Astrocyte of the cerebellum (primary cell): Measurements from ENCODE around the gene PADI4.

ENCODE experiments used
- DNase-seq: peaks from one replicate; pipeline ENCODE4 v3.0.0-alpha.2; 2011; ENCODE audit warnings: low read depth
- H3K4me3 ChIP-seq: 2 replicates; pipeline ENCODE4 v1.5.1; 2011; ENCODE audit warnings: mild to moderate bottlenecking, low read depth, low read length, moderate library complexity
- CTCF ChIP-seq: IDR thresholded peaks from 2 replicates; pipeline ENCODE4 v1.5.1; 2012; ENCODE audit warnings: low read length, low read depth, moderate library complexity, mild to moderate bottlenecking; ENCODE audit errors: missing control alignments
- in situ Hi-C: cut with HindIII; loops from 2 replicates; pipeline ENCODE4 v1.10.0; 2017; ENCODE audit warnings: low sequenced_read_pairs

Gene PADI4

GRCh38 chr1:17359031-17359430 lies 51.0 kb downstream of the PADI4 start:
- in situ Hi-C loops = no loop called here
- H3K4me3 ChIP-seq = no peak overlapping the region
- no peak for TF ChIP-seq CTCF
- no peak for DNase-seq

DNA sequence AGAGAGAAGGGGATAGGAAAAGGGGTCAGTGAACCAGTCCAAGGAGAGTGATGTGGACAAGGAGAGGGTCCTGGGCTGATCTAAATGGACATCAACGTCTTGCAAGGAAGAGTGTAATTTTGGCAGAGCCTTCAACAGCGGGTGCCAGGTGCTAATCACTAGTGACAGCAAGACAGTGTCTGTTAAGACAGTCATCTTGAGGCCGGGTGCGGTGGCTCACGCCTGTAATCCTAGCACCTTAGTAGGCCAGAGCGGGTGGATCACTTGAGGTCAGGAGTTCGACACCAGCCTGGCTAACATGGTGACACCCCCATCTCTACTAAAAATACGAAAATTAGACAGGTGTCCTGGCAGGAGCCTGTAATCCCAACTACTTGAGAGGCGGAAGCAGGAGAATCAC lies 51.8 kb downstream of the PADI4 start:
- in situ Hi-C loops = no loop called here
- DNase-seq = no peak
- no peak for TF ChIP-seq CTCF

DNA sequence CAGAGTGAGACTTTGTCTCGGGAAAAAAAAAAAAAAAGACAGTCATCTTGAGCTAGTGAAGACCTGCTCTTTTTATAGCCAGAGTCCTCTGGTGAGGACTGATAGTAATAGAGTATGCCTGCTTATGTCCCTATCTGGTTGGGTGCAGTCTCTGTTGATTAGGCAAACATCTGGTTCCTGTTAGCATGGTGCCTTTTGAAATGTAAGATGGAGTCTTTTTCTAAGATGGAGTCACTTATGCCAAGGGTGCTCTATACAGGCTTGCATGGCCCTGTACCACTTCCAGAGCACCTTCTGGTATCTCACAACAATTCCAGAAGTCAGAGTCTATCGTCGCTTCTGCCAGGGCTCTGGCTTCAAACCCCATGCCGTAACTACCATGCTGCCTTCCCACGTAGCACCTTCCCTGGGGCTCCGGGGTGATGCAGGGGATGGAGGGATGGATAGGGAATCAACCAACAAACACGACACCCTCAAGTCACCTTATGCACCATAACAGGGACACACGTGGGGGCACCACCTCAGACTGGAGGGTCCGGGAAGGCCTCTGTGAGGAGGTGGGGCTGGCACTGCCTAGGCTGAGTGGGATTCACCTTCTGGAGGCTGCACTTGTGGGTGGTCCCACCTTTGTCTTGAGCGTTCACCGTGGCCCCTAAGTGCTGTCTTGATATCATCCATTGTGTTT lies 52.4 kb downstream of the PADI4 start:
- TF ChIP-seq CTCF = no peak
- in situ Hi-C loops = no loop called here
- no peak overlapping the region for H3K4me3 ChIP-seq
- no peak for DNase-seq

More for the DNA sequence above, 51.8 kb downstream of the PADI4 start:
- no peak overlapping the region for H3K4me3 ChIP-seq

DNA sequence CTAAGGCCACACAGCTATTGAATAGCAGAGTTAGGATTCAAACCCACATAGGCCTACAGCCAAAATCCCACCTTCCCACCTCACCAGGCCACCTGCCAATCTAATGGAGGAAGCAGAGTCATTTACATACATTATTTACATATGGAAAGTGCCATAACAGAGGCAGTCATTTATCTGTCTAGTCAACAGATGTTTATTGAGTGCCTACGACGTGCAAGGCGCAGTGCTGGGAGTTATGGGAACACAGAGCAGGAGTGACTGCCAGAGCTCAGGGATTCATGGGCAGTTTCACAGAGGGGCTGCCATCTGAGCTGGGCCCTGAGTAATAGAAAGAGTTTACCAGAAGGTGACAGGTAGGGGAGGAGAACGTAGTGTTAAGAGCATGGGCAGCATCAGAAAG lies 53.7 kb downstream of the PADI4 start:
- in situ Hi-C loops = no loop called here
- no peak overlapping the region for H3K4me3 ChIP-seq
- TF ChIP-seq CTCF = no peak
- no peak for DNase-seq

- in situ Hi-C loops = no loop called here
- TF ChIP-seq CTCF = no peak
- H3K4me3 ChIP-seq = no peak overlapping the region
- no peak for DNase-seq
Measured at GRCh38 chr1:17363351-17363750, 55.4 kb downstream of the PADI4 start.

DNA sequence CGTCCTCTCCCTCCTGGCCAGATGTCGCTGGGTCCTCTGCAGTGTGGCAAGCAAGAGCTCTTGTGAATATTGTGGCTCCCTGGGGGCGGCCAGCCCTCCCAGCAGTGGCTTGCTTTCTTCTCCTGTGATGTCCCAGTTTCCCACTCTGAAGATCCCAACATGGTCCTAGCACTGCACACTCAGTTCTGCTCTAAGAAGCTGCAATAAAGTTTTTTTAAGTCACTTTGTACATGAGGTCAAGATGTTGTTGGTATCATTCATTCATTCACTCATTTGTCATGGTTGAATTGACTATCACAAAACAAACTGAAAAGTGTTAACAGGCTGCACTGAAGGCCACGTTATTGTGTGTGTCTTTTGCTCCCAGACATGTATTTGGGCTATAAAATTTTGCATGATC lies 55.8 kb downstream of the PADI4 start:
- no peak for DNase-seq
- TF ChIP-seq CTCF = no peak
- in situ Hi-C loops = no loop called here
- no peak overlapping the region for H3K4me3 ChIP-seq
